HG03039 (cell line): ENCODE results near the gene RAB3GAP2.
A peak's percentile ranks its signal among the peaks of the same experiment; 100 is the strongest.
"Not testable (repeated sequence)": the region's sequence is repeated elsewhere in the genome, so short reads cannot be mapped to it uniquely, and the experiment has no call there.

Source experiments
- ATAC-seq: cut with Tn5 transposase; IDR thresholded peaks from one replicate; pipeline ENCODE4 v1.9.1; 2021; ENCODE audit warnings: mild to moderate bottlenecking, moderate library complexity; ENCODE audit not compliant: unreplicated experiment

The RAB3GAP2 gene

GRCh38 chr1:220291580-220291979 lies 19.3 kb upstream of the RAB3GAP2 start:
- ATAC-seq = no peak

- ATAC-seq = no peak
Measured at GRCh38 chr1:220290140-220290761, 18.0 kb upstream of the RAB3GAP2 start.

- ATAC-seq = no peak
Measured at GRCh38 chr1:220287129-220287528, 14.9 kb upstream of the RAB3GAP2 start.

GRCh38 chr1:220283625-220284024 lies 11.4 kb upstream of the RAB3GAP2 start:
- no peak for ATAC-seq

- ATAC-seq = no peak
Measured at GRCh38 chr1:220281159-220281574, 8.9 kb upstream of the RAB3GAP2 start.

- no peak for ATAC-seq
Measured at GRCh38 chr1:220280249-220280648, 8.0 kb upstream of the RAB3GAP2 start.

- ATAC-seq = no peak
Measured at GRCh38 chr1:220278991-220279390, 6.7 kb upstream of the RAB3GAP2 start.

- ATAC-seq = no peak
Measured at GRCh38 chr1:220275430-220275829, 3.2 kb upstream of the RAB3GAP2 start.

- ATAC-seq = no peak
Measured at GRCh38 chr1:220274251-220274855, 2.1 kb upstream of the RAB3GAP2 start.

- no peak for ATAC-seq
Measured at GRCh38 chr1:220272841-220273090, 513 bp upstream of the RAB3GAP2 start.

- peak; percentile 1 for ATAC-seq
Measured at GRCh38 chr1:220271706-220272046, 577 bp downstream of the RAB3GAP2 start.

- ATAC-seq = no peak
Measured at GRCh38 chr1:220269036-220269435, 3.2 kb downstream of the RAB3GAP2 start.

GRCh38 chr1:220267630-220268029 lies 4.6 kb downstream of the RAB3GAP2 start:
- ATAC-seq = no peak

GRCh38 chr1:220260228-220260627 lies 12.0 kb downstream of the RAB3GAP2 start:
- ATAC-seq = not testable (repeated sequence)

- ATAC-seq = not testable (repeated sequence)
Measured at GRCh38 chr1:220259756-220260155, 12.5 kb downstream of the RAB3GAP2 start.

- ATAC-seq = not testable (repeated sequence)
Measured at GRCh38 chr1:220256194-220256593, 16.1 kb downstream of the RAB3GAP2 start.

GRCh38 chr1:220255204-220255603 lies 17.0 kb downstream of the RAB3GAP2 start:
- ATAC-seq = no peak

- not testable (repeated sequence) for ATAC-seq
Measured at GRCh38 chr1:220253290-220253689, 19.0 kb downstream of the RAB3GAP2 start.

GRCh38 chr1:220251272-220251671 lies 21.0 kb downstream of the RAB3GAP2 start:
- ATAC-seq = no peak

GRCh38 chr1:220250681-220251080 lies 21.6 kb downstream of the RAB3GAP2 start:
- ATAC-seq = no peak

GRCh38 chr1:220249522-220249921 lies 22.7 kb downstream of the RAB3GAP2 start:
- ATAC-seq = no peak

- ATAC-seq = not testable (repeated sequence)
Measured at GRCh38 chr1:220248715-220249265, 23.5 kb downstream of the RAB3GAP2 start.

- ATAC-seq = not testable (repeated sequence)
Measured at GRCh38 chr1:220245900-220246299, 26.4 kb downstream of the RAB3GAP2 start.
